UCSD-AML1 (cell line): ENCODE results near the gene SLC22A8.
"Not testable (repeated sequence)": the region's sequence is repeated elsewhere in the genome, so short reads cannot be mapped to it uniquely, and the experiment has no call there.

ENCODE experiments used
- DNase-seq: peaks from one replicate; lab custom pipeline; 2025; ENCODE audit not compliant: unreplicated experiment; lab: John Stamatoyannopoulos, UW

The SLC22A8 gene

GRCh38 chr11:63015521-63016215 is at the start of gene SLC22A8:
Gene SLC22A8 (minus strand): TSS chr11:63015841. CDS start chr11:63014958, 883 bp downstream.
- no peak for DNase-seq

GRCh38 chr11:63046203-63046602 is 30.6 kb upstream of the SLC22A8 start:
- not testable (repeated sequence) for DNase-seq

GRCh38 chr11:63042596-63042995 is 27.0 kb upstream of the SLC22A8 start:
- DNase-seq = no peak

- no peak for DNase-seq
These were observed 16.8 kb upstream of the SLC22A8 start for GRCh38 chr11:63032457-63032856.

GRCh38 chr11:63023841-63024648 is 8.4 kb upstream of the SLC22A8 start:
- DNase-seq = peak; percentile 81

- DNase-seq = no peak
These were observed 7.7 kb upstream of the SLC22A8 start for GRCh38 chr11:63023222-63023814.

GRCh38 chr11:63022441-63022840 is 6.8 kb upstream of the SLC22A8 start:
- DNase-seq = no peak

GRCh38 chr11:63020671-63021291 is 5.1 kb upstream of the SLC22A8 start:
- DNase-seq = peak; percentile 17

- no peak for DNase-seq
These were observed 3.9 kb upstream of the SLC22A8 start for GRCh38 chr11:63019506-63019905.

GRCh38 chr11:63017306-63017974 is 1.8 kb upstream of the SLC22A8 start:
- no peak for DNase-seq

GRCh38 chr11:63014408-63015055 is 1.1 kb downstream of the SLC22A8 start:
- no peak for DNase-seq

GRCh38 chr11:63012839-63013238 is 2.8 kb downstream of the SLC22A8 start:
- no peak for DNase-seq

GRCh38 chr11:63012430-63012829 is 3.2 kb downstream of the SLC22A8 start:
- no peak for DNase-seq

- no peak for DNase-seq
These were observed 4.7 kb downstream of the SLC22A8 start for GRCh38 chr11:63010934-63011439.

- no peak for DNase-seq
These were observed 7.7 kb downstream of the SLC22A8 start for GRCh38 chr11:63007920-63008319.

GRCh38 chr11:63001456-63001855 is 14.2 kb downstream of the SLC22A8 start:
- no peak for DNase-seq

- no peak for DNase-seq
These were observed 16.0 kb downstream of the SLC22A8 start for GRCh38 chr11:62999649-63000048.

GRCh38 chr11:62999156-62999555 is 16.5 kb downstream of the SLC22A8 start:
- DNase-seq = no peak

- no peak for DNase-seq
These were observed 19.4 kb downstream of the SLC22A8 start for GRCh38 chr11:62996271-62996670.

- DNase-seq = no peak
These were observed 20.9 kb downstream of the SLC22A8 start for GRCh38 chr11:62994775-62995174.
